ENCODE results near the gene CPNE8. TPM values are rescaled to one million over a fixed set of nuclear protein-coding genes. Genes with fewer than 3 reads are reported as not detected.

The CPNE8 gene
- total and polyA plus RNA-seq, 2 donors (not counting 1 experiment from before 2014, with no cell fraction given) = 1.5 to 1.6 TPM

GRCh38 chr12:38886064-38886463 is 19.3 kb downstream of the CPNE8 start:
- no peaks in the 10 kb centered on the region for H3K27me3 Mint-ChIP-seq
- Histone ChIP-seq H2AFZ (ENCODE audit: insufficient read depth, low read depth, low read length, poor library complexity, severe bottlenecking) (no peak overlapping the region), H3K27ac (ENCODE audit: low read length in 2 of 2) (no peak overlapping the region), H3K27me3 (replicated peaks in 1 of 4; ENCODE audit: control extremely low read depth in 1 of 4, control insufficient read depth in 3 of 4, insufficient read depth in 4 of 4, low read length in 3 of 4) (no peaks in the 10 kb centered on the region), H3K79me2 (ENCODE audit: control insufficient read depth, insufficient read depth, low read length) (no peaks in the 10 kb centered on the region), H3K4me2 (replicated peaks; ENCODE audit: low read depth, low read length, poor library complexity, severe bottlenecking) (no peak overlapping the region), H4K20me1 (ENCODE audit: control insufficient read depth, insufficient read depth, low read length, poor library complexity, severe bottlenecking) (no peaks in the 10 kb centered on the region), H3K4me1 (ENCODE audit: control insufficient read depth in 2 of 2, insufficient read depth in 2 of 2, low read length in 2 of 2) (no peaks in the 10 kb centered on the region), H3K9me3 (ENCODE audit: control extremely low read depth in 1 of 3, control insufficient read depth in 2 of 3, insufficient read depth in 1 of 3, low read length in 2 of 3) (no peaks in the 10 kb centered on the region), H3K9ac (ENCODE audit: low read length) (no peak overlapping the region), H3K4me3 (ENCODE audit: control extremely low read depth in 1 of 5, extremely low read depth in 1 of 5, insufficient read depth in 1 of 5, low read depth in 2 of 5, low read length in 4 of 5) (no peak overlapping the region), H3K36me3 (replicated peaks in 1 of 2; ENCODE audit: control extremely low read depth in 1 of 2, control insufficient read depth in 1 of 2, extremely low read depth in 1 of 2, insufficient read depth in 2 of 2, low read length in 1 of 2) (no peaks in the 10 kb centered on the region)
- ATAC-seq (ENCODE audit: low read depth) (no peak), DNase-seq (no peak)
- no peak overlapping the region for H3K4me3 Mint-ChIP-seq
- POLR2A ChIA-PET = no interaction called here
- H3K4me1 Mint-ChIP-seq = no peaks in the 10 kb centered on the region
- H3K27ac Mint-ChIP-seq = no peak overlapping the region
- peaks cover 2% of the 10 kb centered on the region for H3K9me3 Mint-ChIP-seq (ENCODE audit: insufficient read depth)
- intact Hi-C loops (cut with micrococcal nuclease) = no loop called here
- TF ChIP-seq EZH2 (IDR thresholded peaks at IDR 0.05; ENCODE audit: borderline replicate concordance, insufficient read depth, low read depth, low read length, poor library complexity, severe bottlenecking) (no peak), CTCF (IDR thresholded peaks at IDR 0.05) (no peak)
- CTCF ChIA-PET = no interaction called here

DNA sequence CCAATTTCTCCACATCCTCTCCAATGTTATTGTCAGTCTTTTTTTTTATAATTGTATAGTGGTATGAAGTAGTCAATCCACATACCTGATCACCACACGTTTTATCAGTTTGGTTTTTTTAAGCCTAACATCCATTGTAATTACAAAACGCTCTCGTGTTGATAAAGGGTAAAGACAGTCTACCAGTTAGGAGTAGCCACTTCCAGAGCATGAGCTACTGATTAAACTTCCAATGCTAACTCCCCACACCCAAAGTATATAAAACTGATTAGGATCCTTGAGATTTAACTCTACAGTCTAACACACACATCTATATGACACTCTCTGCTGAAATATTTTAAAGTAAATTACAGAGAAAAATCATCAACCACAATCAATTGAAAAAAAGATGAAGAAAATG is 20.7 kb downstream of the CPNE8 start:
- Histone ChIP-seq H3K79me2 (ENCODE audit: control insufficient read depth, insufficient read depth, low read length) (no peaks in the 10 kb centered on the region), H3K36me3 (replicated peaks in 1 of 2; ENCODE audit: control extremely low read depth in 1 of 2, control insufficient read depth in 1 of 2, extremely low read depth in 1 of 2, insufficient read depth in 2 of 2, low read length in 1 of 2) (no peaks in the 10 kb centered on the region), H3K27ac (ENCODE audit: low read length in 2 of 2) (no peak overlapping the region), H2AFZ (ENCODE audit: insufficient read depth, low read depth, low read length, poor library complexity, severe bottlenecking) (no peak overlapping the region), H3K27me3 (replicated peaks in 1 of 4; ENCODE audit: control extremely low read depth in 1 of 4, control insufficient read depth in 3 of 4, insufficient read depth in 4 of 4, low read length in 3 of 4) (no peaks in the 10 kb centered on the region), H3K9me3 (ENCODE audit: control extremely low read depth in 1 of 3, control insufficient read depth in 2 of 3, insufficient read depth in 1 of 3, low read length in 2 of 3) (no peaks in the 10 kb centered on the region), H4K20me1 (ENCODE audit: control insufficient read depth, insufficient read depth, low read length, poor library complexity, severe bottlenecking) (no peaks in the 10 kb centered on the region), H3K4me2 (replicated peaks; ENCODE audit: low read depth, low read length, poor library complexity, severe bottlenecking) (no peak overlapping the region), H3K4me3 (ENCODE audit: control extremely low read depth in 1 of 5, extremely low read depth in 1 of 5, insufficient read depth in 1 of 5, low read depth in 2 of 5, low read length in 4 of 5) (no peak overlapping the region), H3K9ac (ENCODE audit: low read length) (no peak overlapping the region), H3K4me1 (ENCODE audit: control insufficient read depth in 2 of 2, insufficient read depth in 2 of 2, low read length in 2 of 2) (no peaks in the 10 kb centered on the region)
- ChIA-PET CTCF (no interaction called here), POLR2A (no interaction called here)
- ATAC-seq (ENCODE audit: low read depth) (no peak), DNase-seq (no peak)
- Mint-ChIP-seq H3K9me3 (ENCODE audit: insufficient read depth) (peaks cover 2% of the 10 kb centered on the region), H3K27me3 (no peaks in the 10 kb centered on the region), H3K4me1 (no peaks in the 10 kb centered on the region), H3K4me3 (no peak overlapping the region), H3K27ac (no peak overlapping the region)
- TF ChIP-seq CTCF (IDR thresholded peaks at IDR 0.05) (no peak), EZH2 (IDR thresholded peaks at IDR 0.05; ENCODE audit: borderline replicate concordance, insufficient read depth, low read depth, low read length, poor library complexity, severe bottlenecking) (no peak)
- intact Hi-C loops (cut with micrococcal nuclease) = no loop called here
- no CpG with 5 or more reads among the region's 3 CpGs for WGBS (ENCODE audit: insufficient coverage)

All from B cell (primary cell).